Activated naive CD4-positive, alpha-beta T cell treated with anti-CD3 and anti-CD28 coated beads, Interleukin-2, amount 50 U/mL, for 24 hours (primary cell): ENCODE results near the gene UNC13C.

ENCODE experiments used
- H3K27ac Mint-ChIP-seq: one replicate; pipeline ENCODE4 v1.8.0; 2021; ENCODE audit warnings: mild to moderate bottlenecking, mixed read lengths
- H3K27me3 Mint-ChIP-seq: one replicate; pipeline ENCODE4 v1.8.0; 2021; ENCODE audit warnings: mixed read lengths
- H3K36me3 Mint-ChIP-seq: one replicate; pipeline ENCODE4 v1.8.0; 2021; ENCODE audit warnings: mixed read lengths
- H3K4me1 Mint-ChIP-seq: one replicate; pipeline ENCODE4 v1.8.0; 2021; ENCODE audit warnings: mixed read lengths
- H3K4me3 Mint-ChIP-seq: one replicate; pipeline ENCODE4 v1.8.0; 2021; ENCODE audit warnings: mild to moderate bottlenecking, mixed read lengths
- H3K9me3 Mint-ChIP-seq: one replicate; pipeline ENCODE4 v1.8.0; 2021; ENCODE audit warnings: mixed read lengths

The UNC13C gene

GRCh38 chr15:54066403-54066802 is 88.2 kb downstream of the UNC13C start:
- H3K4me3 Mint-ChIP-seq, result no peak overlapping the region
- H3K27ac Mint-ChIP-seq, result no peak overlapping the region
- no peaks in the 10 kb centered on the region for H3K4me1 Mint-ChIP-seq
- no peaks in the 10 kb centered on the region for H3K36me3 Mint-ChIP-seq
- peaks cover 3% of the 10 kb centered on the region for H3K9me3 Mint-ChIP-seq
- H3K27me3 Mint-ChIP-seq, result peaks cover 3% of the 10 kb centered on the region

- Mint-ChIP-seq H3K4me3 (no peak overlapping the region), H3K27ac (no peak overlapping the region), H3K27me3 (peaks cover 8% of the 10 kb centered on the region)
These were observed 104.7 kb downstream of the UNC13C start for GRCh38 chr15:54082836-54083492.

GRCh38 chr15:54083501-54083900 is 105.3 kb downstream of the UNC13C start:
- no peak overlapping the region for H3K27ac Mint-ChIP-seq
- H3K27me3 Mint-ChIP-seq, result peaks cover 8% of the 10 kb centered on the region
- H3K9me3 Mint-ChIP-seq, result no peaks in the 10 kb centered on the region
- H3K4me1 Mint-ChIP-seq, result no peaks in the 10 kb centered on the region
- no peak overlapping the region for H3K4me3 Mint-ChIP-seq
- H3K36me3 Mint-ChIP-seq, result no peaks in the 10 kb centered on the region

More at GRCh38 chr15:54082836-54083492, 104.7 kb downstream of the UNC13C start:
- no peaks in the 10 kb centered on the region for H3K36me3 Mint-ChIP-seq
- H3K9me3 Mint-ChIP-seq, result no peaks in the 10 kb centered on the region
- no peaks in the 10 kb centered on the region for H3K4me1 Mint-ChIP-seq

GRCh38 chr15:54083991-54084390 is 105.8 kb downstream of the UNC13C start:
- Mint-ChIP-seq H3K36me3 (no peaks in the 10 kb centered on the region), H3K27me3 (peaks cover 7% of the 10 kb centered on the region), H3K27ac (no peak overlapping the region), H3K4me1 (no peaks in the 10 kb centered on the region), H3K4me3 (no peak overlapping the region), H3K9me3 (no peaks in the 10 kb centered on the region)

GRCh38 chr15:54088837-54089236 is 110.6 kb downstream of the UNC13C start:
- Mint-ChIP-seq H3K36me3 (no peaks in the 10 kb centered on the region), H3K9me3 (no peaks in the 10 kb centered on the region), H3K4me3 (no peak overlapping the region), H3K27ac (no peak overlapping the region), H3K27me3 (peaks cover 9% of the 10 kb centered on the region), H3K4me1 (no peaks in the 10 kb centered on the region)

- H3K9me3 Mint-ChIP-seq, result no peaks in the 10 kb centered on the region
- no peak overlapping the region for H3K4me3 Mint-ChIP-seq
- peaks cover 7% of the 10 kb centered on the region for H3K27me3 Mint-ChIP-seq
- no peaks in the 10 kb centered on the region for H3K4me1 Mint-ChIP-seq
- no peak overlapping the region for H3K27ac Mint-ChIP-seq
- H3K36me3 Mint-ChIP-seq, result no peaks in the 10 kb centered on the region
These were observed 111.5 kb downstream of the UNC13C start for GRCh38 chr15:54089776-54090175.

- H3K36me3 Mint-ChIP-seq, result no peaks in the 10 kb centered on the region
- H3K27ac Mint-ChIP-seq, result no peak overlapping the region
- peaks cover 5% of the 10 kb centered on the region for H3K27me3 Mint-ChIP-seq
- no peak overlapping the region for H3K4me3 Mint-ChIP-seq
- no peaks in the 10 kb centered on the region for H3K4me1 Mint-ChIP-seq
- no peaks in the 10 kb centered on the region for H3K9me3 Mint-ChIP-seq
These were observed 113.4 kb downstream of the UNC13C start for GRCh38 chr15:54091651-54092050.

GRCh38 chr15:54094661-54095060 is 116.4 kb downstream of the UNC13C start:
- H3K36me3 Mint-ChIP-seq, result no peaks in the 10 kb centered on the region
- H3K27me3 Mint-ChIP-seq, result peaks cover 5% of the 10 kb centered on the region
- H3K9me3 Mint-ChIP-seq, result no peaks in the 10 kb centered on the region
- H3K27ac Mint-ChIP-seq, result no peak overlapping the region
- no peak overlapping the region for H3K4me3 Mint-ChIP-seq
- no peaks in the 10 kb centered on the region for H3K4me1 Mint-ChIP-seq

- no peaks in the 10 kb centered on the region for H3K4me1 Mint-ChIP-seq
- H3K27me3 Mint-ChIP-seq, result no peaks in the 10 kb centered on the region
- no peaks in the 10 kb centered on the region for H3K36me3 Mint-ChIP-seq
- H3K27ac Mint-ChIP-seq, result no peak overlapping the region
- no peaks in the 10 kb centered on the region for H3K9me3 Mint-ChIP-seq
- H3K4me3 Mint-ChIP-seq, result no peak overlapping the region
These were observed 118.8 kb downstream of the UNC13C start for GRCh38 chr15:54097019-54097418.

- H3K4me1 Mint-ChIP-seq, result no peaks in the 10 kb centered on the region
- H3K9me3 Mint-ChIP-seq, result no peaks in the 10 kb centered on the region
- no peak overlapping the region for H3K27ac Mint-ChIP-seq
- H3K27me3 Mint-ChIP-seq, result no peaks in the 10 kb centered on the region
- no peaks in the 10 kb centered on the region for H3K36me3 Mint-ChIP-seq
- no peak overlapping the region for H3K4me3 Mint-ChIP-seq
These were observed 120.8 kb downstream of the UNC13C start for GRCh38 chr15:54099010-54099409.

GRCh38 chr15:54101664-54102270 is 123.5 kb downstream of the UNC13C start:
- Mint-ChIP-seq H3K9me3 (no peaks in the 10 kb centered on the region), H3K4me1 (no peaks in the 10 kb centered on the region)

GRCh38 chr15:54102704-54103103 is 124.5 kb downstream of the UNC13C start:
- Mint-ChIP-seq H3K27ac (no peak overlapping the region), H3K9me3 (no peaks in the 10 kb centered on the region), H3K4me3 (no peak overlapping the region), H3K4me1 (no peaks in the 10 kb centered on the region), H3K27me3 (no peaks in the 10 kb centered on the region), H3K36me3 (no peaks in the 10 kb centered on the region)

More at GRCh38 chr15:54101664-54102270, 123.5 kb downstream of the UNC13C start:
- H3K4me3 Mint-ChIP-seq, result no peak overlapping the region
- H3K36me3 Mint-ChIP-seq, result no peaks in the 10 kb centered on the region
- H3K27ac Mint-ChIP-seq, result no peak overlapping the region
- H3K27me3 Mint-ChIP-seq, result no peaks in the 10 kb centered on the region

- Mint-ChIP-seq H3K4me3 (no peak overlapping the region), H3K36me3 (no peaks in the 10 kb centered on the region), H3K27ac (no peak overlapping the region), H3K9me3 (no peaks in the 10 kb centered on the region), H3K4me1 (no peaks in the 10 kb centered on the region), H3K27me3 (no peaks in the 10 kb centered on the region)
These were observed 130.8 kb downstream of the UNC13C start for GRCh38 chr15:54109014-54109413.

GRCh38 chr15:54119051-54119450 is 140.8 kb downstream of the UNC13C start:
- Mint-ChIP-seq H3K36me3 (no peaks in the 10 kb centered on the region), H3K9me3 (peaks cover 11% of the 10 kb centered on the region), H3K4me1 (no peaks in the 10 kb centered on the region), H3K27ac (no peak overlapping the region), H3K4me3 (no peak overlapping the region), H3K27me3 (peaks cover 6% of the 10 kb centered on the region)

GRCh38 chr15:54120949-54121463 is 142.8 kb downstream of the UNC13C start:
- Mint-ChIP-seq H3K36me3 (no peaks in the 10 kb centered on the region), H3K9me3 (peaks cover 11% of the 10 kb centered on the region), H3K4me1 (no peaks in the 10 kb centered on the region), H3K27me3 (peaks cover 8% of the 10 kb centered on the region), H3K4me3 (no peak overlapping the region), H3K27ac (no peak overlapping the region)

GRCh38 chr15:54127574-54127973 is 149.3 kb downstream of the UNC13C start:
- Mint-ChIP-seq H3K27ac (no peak overlapping the region), H3K27me3 (peaks cover 7% of the 10 kb centered on the region), H3K36me3 (no peaks in the 10 kb centered on the region), H3K4me3 (no peak overlapping the region), H3K4me1 (no peaks in the 10 kb centered on the region), H3K9me3 (peaks cover 5% of the 10 kb centered on the region)
